Endodermal cell (in vitro differentiated cells): ENCODE results near the gene CAPRIN1. TPM values are rescaled to one million over a fixed set of nuclear protein-coding genes. Genes with fewer than 3 reads are reported as not detected.

ENCODE experiments used
- DNase-seq: peaks from one replicate; pipeline ENCODE4 v3.0.0-alpha.2; 2017
- H3K27ac ChIP-seq: 2 replicates; pipeline ENCODE4 v1.5.1; 2013; ENCODE audit warnings: mild to moderate bottlenecking, low read depth, low read length, moderate library complexity
- H3K27me3 ChIP-seq: 2 replicates; pipeline ENCODE4 v1.6.1; 2013; ENCODE audit warnings: mild to moderate bottlenecking, low read length, moderate library complexity; ENCODE audit not compliant: insufficient read depth, control insufficient read depth, poor library complexity, severe bottlenecking
- H3K36me3 ChIP-seq: 2 replicates; pipeline ENCODE4 v1.7.0; 2013; ENCODE audit warnings: mild to moderate bottlenecking, low read length, moderate library complexity; ENCODE audit not compliant: control insufficient read depth, insufficient read depth
- H3K4me1 ChIP-seq: one replicate; pipeline ENCODE4 v1.7.0; 2013; ENCODE audit warnings: low read length; ENCODE audit not compliant: control insufficient read depth, insufficient read depth
- H3K4me3 ChIP-seq: 2 replicates; pipeline ENCODE4 v1.5.1; 2013; ENCODE audit warnings: mild to moderate bottlenecking, low read length, moderate library complexity
- H3K9ac ChIP-seq: 2 replicates; pipeline ENCODE4 v1.6.1; 2013; ENCODE audit warnings: mild to moderate bottlenecking, low read length, moderate library complexity; ENCODE audit not compliant: poor library complexity, severe bottlenecking; ENCODE audit errors: extremely low read depth
- H3K9me3 ChIP-seq: 2 replicates; pipeline ENCODE4 v1.6.1; 2013; ENCODE audit warnings: mild to moderate bottlenecking, low read length, moderate library complexity; ENCODE audit not compliant: control insufficient read depth
- H3K27ac Mint-ChIP-seq: 2 replicates; pipeline ENCODE4 v1.8.0; 2020; ENCODE audit warnings: mixed read lengths
- H3K27me3 Mint-ChIP-seq: 2 replicates; pipeline ENCODE4 v1.8.0; 2021; ENCODE audit warnings: mild to moderate bottlenecking, mixed read lengths; ENCODE audit not compliant: insufficient read depth
- H3K36me3 Mint-ChIP-seq: 2 replicates; pipeline ENCODE4 v1.8.0; 2020; ENCODE audit warnings: low read depth, mixed read lengths
- H3K4me1 Mint-ChIP-seq: 2 replicates; pipeline ENCODE4 v1.8.0; 2020; ENCODE audit warnings: mixed read lengths
- H3K4me3 Mint-ChIP-seq: 2 replicates; pipeline ENCODE4 v1.8.0; 2020; ENCODE audit warnings: mild to moderate bottlenecking, moderate library complexity, mixed read lengths
- H3K9me3 Mint-ChIP-seq: 2 replicates; pipeline ENCODE4 v1.8.0; 2020; ENCODE audit warnings: mild to moderate bottlenecking, mixed read lengths
- WGBS, 2 experiments: methylation state at CpG; one replicate each; pipeline versions ENCODE4 v1.1.5 to v1.1.7; 2013; ENCODE audit warnings: missing lambda C conversion rate in 2 of 2, mixed read lengths in 1 of 2; ENCODE audit not compliant: insufficient coverage in 1 of 2, insufficient read length in 1 of 2; 5-methylcytosine and 5-hydroxymethylcytosine counted together
- total RNA-seq, 2 donors: library from RNA; stranded (reverse); fragmentation: NEBNext Ultra II Directional in 1 of 2; extraction: Animal tissue kit (Norgen Biotek cat#: 25700) in 1 of 2; gene quantifications; 2 replicates in 1 of 2; 3 replicates in 1 of 2; pipeline ENCODE4 v1.2.1, GENCODE V29; 2021
- TF ChIP-seq, protein P1 (sequence below): fragments of 200-600 bp; sonication (generic); conservative IDR thresholded peaks from 2 replicates; pipeline ENCODE4 v1.5.0; 2021; ENCODE audit warnings: antibody characterized with exemption, mild to moderate bottlenecking

CAPRIN1 gene
- total RNA-seq, 2 donors from 2014 or later: 226 to 241 TPM

DNA sequence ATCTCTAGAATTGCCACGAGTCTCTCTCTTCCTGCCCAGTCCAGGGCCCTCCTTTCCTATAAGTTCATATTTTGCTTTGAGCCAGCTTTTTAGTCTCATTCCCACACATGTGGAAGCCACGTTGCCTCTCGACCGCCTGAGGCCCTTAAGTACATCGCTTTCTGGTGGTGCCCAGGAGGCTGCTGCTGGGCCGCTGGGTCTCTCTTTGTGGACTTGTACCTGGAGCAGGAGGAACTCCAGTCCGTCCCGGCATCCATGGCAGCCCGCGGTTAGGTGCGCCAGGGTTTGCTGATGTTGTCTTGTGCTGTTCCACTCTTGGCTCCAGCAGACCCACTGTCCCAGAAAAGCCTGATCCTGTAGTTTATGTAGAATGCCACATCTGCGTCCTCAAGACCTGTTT is 94.9 kb downstream of the CAPRIN1 start:
- Histone ChIP-seq H3K9me3 (no peaks in the 10 kb centered on the region), H3K4me3 (no peak overlapping the region), H3K27ac (no peak overlapping the region), H3K27me3 (no peaks in the 10 kb centered on the region), H3K36me3 (peaks cover 70% of the 10 kb centered on the region), H3K4me1 (no peaks in the 10 kb centered on the region), H3K9ac (no peak overlapping the region)
- Mint-ChIP-seq H3K4me1 (no peaks in the 10 kb centered on the region), H3K4me3 (no peak overlapping the region), H3K36me3 (peaks cover 60% of the 10 kb centered on the region), H3K9me3 (no peaks in the 10 kb centered on the region), H3K27me3 (no peaks in the 10 kb centered on the region), H3K27ac (no peak overlapping the region)
- 96 to 98% methylated on average over 11 to 12 of the region's 12 CpGs for WGBS, 2 experiments
- no peak for DNase-seq
- TF ChIP-seq, protein P1, sequence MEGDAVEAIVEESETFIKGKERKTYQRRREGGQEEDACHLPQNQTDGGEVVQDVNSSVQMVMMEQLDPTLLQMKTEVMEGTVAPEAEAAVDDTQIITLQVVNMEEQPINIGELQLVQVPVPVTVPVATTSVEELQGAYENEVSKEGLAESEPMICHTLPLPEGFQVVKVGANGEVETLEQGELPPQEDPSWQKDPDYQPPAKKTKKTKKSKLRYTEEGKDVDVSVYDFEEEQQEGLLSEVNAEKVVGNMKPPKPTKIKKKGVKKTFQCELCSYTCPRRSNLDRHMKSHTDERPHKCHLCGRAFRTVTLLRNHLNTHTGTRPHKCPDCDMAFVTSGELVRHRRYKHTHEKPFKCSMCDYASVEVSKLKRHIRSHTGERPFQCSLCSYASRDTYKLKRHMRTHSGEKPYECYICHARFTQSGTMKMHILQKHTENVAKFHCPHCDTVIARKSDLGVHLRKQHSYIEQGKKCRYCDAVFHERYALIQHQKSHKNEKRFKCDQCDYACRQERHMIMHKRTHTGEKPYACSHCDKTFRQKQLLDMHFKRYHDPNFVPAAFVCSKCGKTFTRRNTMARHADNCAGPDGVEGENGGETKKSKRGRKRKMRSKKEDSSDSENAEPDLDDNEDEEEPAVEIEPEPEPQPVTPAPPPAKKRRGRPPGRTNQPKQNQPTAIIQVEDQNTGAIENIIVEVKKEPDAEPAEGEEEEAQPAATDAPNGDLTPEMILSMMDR: no peak

DNA sequence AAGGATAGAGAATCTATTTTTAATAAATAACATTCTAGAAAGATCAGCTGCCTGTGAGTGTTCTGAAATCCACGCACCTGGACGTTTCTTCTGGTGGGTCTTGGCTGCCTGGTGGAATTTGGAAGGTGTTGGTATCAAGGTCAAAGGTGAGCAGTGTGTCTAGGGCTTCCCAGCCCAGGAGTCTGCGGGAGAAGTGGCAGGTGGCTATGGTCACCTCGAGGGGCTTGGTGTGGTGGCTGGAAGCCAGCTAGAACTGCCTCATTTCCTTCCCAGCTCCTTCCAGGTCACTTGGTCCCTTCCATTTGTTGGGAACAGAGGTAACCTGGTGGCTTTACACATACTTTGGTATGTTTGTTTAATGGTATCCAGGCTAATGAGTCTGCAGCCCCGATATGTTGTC is 95.3 kb downstream of the CAPRIN1 start:
- Mint-ChIP-seq H3K4me3 (no peak overlapping the region), H3K4me1 (no peaks in the 10 kb centered on the region), H3K27ac (no peak overlapping the region), H3K36me3 (peaks cover 56% of the 10 kb centered on the region), H3K9me3 (no peaks in the 10 kb centered on the region), H3K27me3 (no peaks in the 10 kb centered on the region)
- Histone ChIP-seq H3K27ac (no peak overlapping the region), H3K27me3 (no peaks in the 10 kb centered on the region), H3K4me3 (no peak overlapping the region), H3K4me1 (no peaks in the 10 kb centered on the region), H3K9ac (no peak overlapping the region), H3K9me3 (no peaks in the 10 kb centered on the region), H3K36me3 (peaks cover 67% of the 10 kb centered on the region)
- no peak for DNase-seq
- WGBS, 2 experiments: 93 to 100% methylated on average over 1 to 5 of the region's 5 CpGs
- TF ChIP-seq, protein P1: no peak

DNA sequence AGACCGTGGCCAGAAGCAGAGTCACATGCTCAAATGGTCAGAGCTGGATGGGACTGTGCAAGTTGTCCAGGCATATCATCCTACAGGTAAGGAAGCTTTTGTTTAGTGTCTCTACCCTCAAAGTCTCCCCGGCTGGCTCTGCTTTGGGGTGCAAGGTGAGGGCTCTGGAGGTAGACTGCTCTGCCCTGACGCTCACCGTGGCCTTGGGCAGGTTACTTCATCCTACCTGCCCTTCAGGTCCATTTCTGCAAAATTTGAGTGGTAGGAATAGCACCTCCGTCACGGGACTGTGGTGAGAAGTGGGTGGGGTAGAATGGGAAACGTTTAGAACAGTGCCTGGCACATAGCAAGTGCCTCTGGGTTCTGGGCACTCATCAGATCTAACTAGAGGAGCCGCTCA is 96.0 kb downstream of the CAPRIN1 start:
- H3K9me3 Mint-ChIP-seq: no peaks in the 10 kb centered on the region
- H3K27ac ChIP-seq: peak overlapping the region; percentile 98
- TF ChIP-seq, protein P1: no peak
- DNase-seq: no peak
- no peaks in the 10 kb centered on the region for H3K27me3 Mint-ChIP-seq
- H3K36me3 Mint-ChIP-seq: peaks cover 54% of the 10 kb centered on the region
- no peak overlapping the region for H3K27ac Mint-ChIP-seq
- no peaks in the 10 kb centered on the region for H3K27me3 ChIP-seq
- H3K9me3 ChIP-seq: no peaks in the 10 kb centered on the region
- no peaks in the 10 kb centered on the region for H3K4me1 ChIP-seq
- H3K4me1 Mint-ChIP-seq: no peaks in the 10 kb centered on the region
- peaks cover 60% of the 10 kb centered on the region for H3K36me3 ChIP-seq
- whole genome bisulfite sequencing, 2 experiments: 91 to 95% methylated on average over 4 to 8 of the region's 8 CpGs
- H3K4me3 ChIP-seq: no peak overlapping the region
- H3K4me3 Mint-ChIP-seq: no peak overlapping the region
- H3K9ac ChIP-seq: no peak overlapping the region
